ENCODE results near the gene SIM1.

The SIM1 gene

DNA sequence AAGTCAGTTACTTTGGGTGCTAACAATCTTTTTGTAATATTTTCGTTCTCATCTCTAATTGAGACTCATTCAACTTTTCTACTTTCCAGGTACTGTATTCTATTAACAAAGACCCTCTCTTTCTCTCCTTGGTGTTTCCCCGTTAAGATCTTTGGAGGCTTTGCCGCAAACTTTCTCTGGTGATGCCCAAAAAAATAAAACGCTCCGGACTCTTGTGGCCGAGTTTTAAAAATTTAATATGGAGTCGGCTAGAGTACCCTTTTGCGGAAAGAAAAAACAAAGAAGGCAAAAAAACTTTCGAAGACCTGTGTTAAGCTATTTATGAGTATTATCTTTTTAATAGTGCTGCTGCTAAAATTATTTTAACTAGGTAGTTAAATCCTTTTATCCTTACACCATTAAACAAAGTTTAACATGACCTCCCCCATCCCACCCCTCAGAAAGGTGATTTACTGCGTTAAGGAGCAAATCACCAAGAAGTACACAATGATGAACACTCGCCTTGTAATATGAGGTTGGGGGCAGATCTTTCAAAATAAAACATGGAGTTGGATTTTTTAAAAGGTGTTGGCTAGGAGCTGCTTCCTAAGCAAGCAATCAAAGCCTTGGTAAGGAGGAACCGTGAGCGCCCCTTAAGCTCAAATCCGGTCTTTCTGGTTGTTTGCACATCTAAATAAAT lies 10.0 kb downstream of the SIM1 start:
- Histone ChIP-seq H3K27ac (ENCODE audit: extremely low read depth, low read depth, low read length) (no peak overlapping the region), H3K9me3 (ENCODE audit: control insufficient read depth, insufficient read depth, low read depth, low read length) (peaks cover 2% of the 10 kb centered on the region; the same call in 1 of the 2 replicates), H3K4me3 (ENCODE audit: low read depth, low read length) (no peak overlapping the region), H3K36me3 (ENCODE audit: control insufficient read depth in 2 of 2, insufficient read depth in 1 of 2, low read length in 2 of 2) (peaks cover 0 to 4% of the 10 kb centered on the region in 2 experiments; a peak in 1 of 3 replicates), H3K4me1 (ENCODE audit: control insufficient read depth, insufficient read depth, low read length) (no peaks in the 10 kb centered on the region; the same call in 1 of the 2 replicates)
- TF ChIP-seq ZBTB10 (tag by site-specific recombination; IDR thresholded peaks at IDR 0.05) (no peak), ZNF585B (tag by site-specific recombination; IDR thresholded peaks at IDR 0.05) (no peak), ZNF19 (tag by site-specific recombination; IDR thresholded peaks at IDR 0.05; ENCODE audit: low read depth) (no peak), ZNF571 (tag by site-specific recombination; IDR thresholded peaks at IDR 0.05) (no peak), ZNF266 (tag by site-specific recombination; IDR thresholded peaks at IDR 0.05; ENCODE audit: low read depth) (no peak), ZNF639 (tag by site-specific recombination; IDR thresholded peaks at IDR 0.05) (no peak), OVOL3 (tag by site-specific recombination; IDR thresholded peaks at IDR 0.05) (no peak), ZBTB7A (tag by site-specific recombination; IDR thresholded peaks at IDR 0.05; ENCODE audit: low read depth) (no peak), ZNF610 (tag by site-specific recombination; IDR thresholded peaks at IDR 0.05; ENCODE audit: borderline replicate concordance) (no peak), GLI2 (tag by site-specific recombination; IDR thresholded peaks at IDR 0.05; ENCODE audit: borderline replicate concordance, low read depth) (no peak), ZNF274 (IDR thresholded peaks at IDR 0.05; ENCODE audit: low read length) (no peak), ZNF274 (tag by site-specific recombination; IDR thresholded peaks at IDR 0.05; ENCODE audit: borderline replicate concordance) (no peak), BCL11A (tag by site-specific recombination; IDR thresholded peaks at IDR 0.05; ENCODE audit: low read depth) (no peak), ZBTB11 (tag by site-specific recombination; conservative IDR thresholded peaks at IDR 0.05; ENCODE audit: low read depth) (no peak), MZF1 (tag by site-specific recombination; IDR thresholded peaks at IDR 0.05; ENCODE audit: borderline replicate concordance) (no peak), ZNF354C (tag by site-specific recombination; IDR thresholded peaks at IDR 0.05; ENCODE audit: borderline replicate concordance, low read depth) (no peak), SETDB1 (IDR thresholded peaks at IDR 0.05; ENCODE audit: insufficient read length, low read length) (no peak), ZBTB20 (tag by site-specific recombination; IDR thresholded peaks at IDR 0.05) (no peak)
- ChIA-PET CTCF (interaction anchor here (0.6 to 1.6 kb wide), 3 partner anchors 15 to 347 kb away, joined by 3 read pairs; no protein-coding TSS in a partner anchor), POLR2A (no interaction called here)

All from HEK293 (cell line).